IMR-90 (cell line): ENCODE measurements around the gene ODAD3. TPM values are rescaled to one million over a fixed set of nuclear protein-coding genes. Genes with fewer than 3 reads are reported as not detected.

Experiments
- ATAC-seq: fragments of 200-7000 bp; cut with Tn5 transposase; 2 replicates; pipeline ENCODE4 v1.9.1; 2020; ENCODE audit warnings: low read depth, mild to moderate bottlenecking, moderate library complexity
- BruUV-seq: library from RNA; stranded (reverse); fragments of 400-500 nt; replicated peaks from 2 replicates; lab custom pipeline; 2021; lab: Mats Ljungman, UMichigan
- CTCF ChIA-PET: fragments of 300-600 bp; formaldehyde crosslinking; extraction: SDS; loops from one replicate; lab custom pipeline; 2021; ENCODE audit warnings: antibody characterized with exemption; lab: Yijun Ruan, JAX
- POLR2A ChIA-PET: fragments of 300-600 bp; sonication (Branson Sonifier 250); formaldehyde crosslinking; loops from one replicate; lab custom pipeline; 2022; ENCODE audit warnings: antibody characterized with exemption; ENCODE audit not compliant: unreplicated experiment; lab: Charles Lee
- DNase-seq: peaks from one replicate; pipeline ENCODE4 v3.0.0; 2013
- H2AFZ ChIP-seq: replicated peaks from 2 replicates; pipeline ENCODE3; 2013; ENCODE audit warnings: low read length, mild to moderate bottlenecking; ENCODE audit not compliant: poor library complexity
- H2AK5ac ChIP-seq: 2 replicates; pipeline ENCODE4 v1.6.1; 2013; ENCODE audit warnings: low read depth, low read length, inconsistent platforms
- H2AK9ac ChIP-seq: replicated peaks from 2 replicates; pipeline ENCODE3; 2013; ENCODE audit warnings: mild to moderate bottlenecking, low read depth, low read length, moderate library complexity; ENCODE audit not compliant: poor library complexity
- H2BK120ac ChIP-seq: 2 replicates; pipeline ENCODE4 v1.6.1; 2013; ENCODE audit warnings: low read depth, low read length, inconsistent platforms
- H2BK15ac ChIP-seq: 3 replicates; pipeline ENCODE4 v1.6.1; 2013; ENCODE audit warnings: low read depth, low read length, inconsistent platforms
- H2BK20ac ChIP-seq: 2 replicates; pipeline ENCODE4 v1.6.1; 2013; ENCODE audit warnings: low read depth, mild to moderate bottlenecking, inconsistent platforms, low read length, moderate library complexity
- H2BK5ac ChIP-seq: 2 replicates; pipeline ENCODE4 v1.6.1; 2013; ENCODE audit warnings: mild to moderate bottlenecking, low read depth, low read length, inconsistent platforms; ENCODE audit not compliant: poor library complexity, severe bottlenecking
- H3K14ac ChIP-seq: replicated peaks from 2 replicates; pipeline ENCODE4 v1.6.1; 2013; ENCODE audit warnings: low read depth, low read length, inconsistent platforms
- H3K18ac ChIP-seq: 2 replicates; pipeline ENCODE4 v1.6.1; 2013; ENCODE audit warnings: low read depth, low read length, control low read depth
- H3K23ac ChIP-seq: 2 replicates; pipeline ENCODE4 v1.6.1; 2013; ENCODE audit warnings: low read depth, low read length, inconsistent platforms
- H3K27ac ChIP-seq: 2 replicates; pipeline ENCODE4 v1.5.1; 2013; ENCODE audit warnings: mild to moderate bottlenecking, control low read depth, low read length; ENCODE audit not compliant: insufficient read depth
- H3K27me3 ChIP-seq: 2 replicates; pipeline ENCODE4 v1.6.1; 2013; ENCODE audit warnings: low read length; ENCODE audit not compliant: control insufficient read depth, insufficient read depth
- H3K36me3 ChIP-seq: 2 replicates; pipeline ENCODE4 v1.6.1; 2013; ENCODE audit warnings: low read length, mixed read lengths; ENCODE audit not compliant: control insufficient read depth, insufficient read depth
- H3K4ac ChIP-seq: 2 replicates; pipeline ENCODE4 v1.6.1; 2013; ENCODE audit warnings: low read depth, low read length, inconsistent platforms
- H3K4me1 ChIP-seq: 2 replicates; pipeline ENCODE4 v1.6.1; 2013; ENCODE audit warnings: low read length, mixed read lengths; ENCODE audit not compliant: control insufficient read depth, insufficient read depth
- H3K4me2 ChIP-seq: 2 replicates; pipeline ENCODE4 v1.6.1; 2013; ENCODE audit warnings: low read depth, mild to moderate bottlenecking, control low read depth, low read length, moderate library complexity
- H3K4me3 ChIP-seq: 2 replicates; pipeline ENCODE4 v1.5.1; 2013; ENCODE audit warnings: low read depth, mild to moderate bottlenecking, control low read depth, low read length, moderate library complexity; ENCODE audit not compliant: insufficient read depth
- H3K56ac ChIP-seq: 2 replicates; pipeline ENCODE4 v1.6.1; 2013; ENCODE audit warnings: low read length, inconsistent platforms; ENCODE audit not compliant: insufficient read depth; ENCODE audit errors: extremely low read depth
- H3K79me1 ChIP-seq, 2 experiments: 2 replicates each; pipeline ENCODE4 v1.6.1; 2013; ENCODE audit warnings: low read length in 2 of 2, inconsistent platforms in 1 of 2, low read depth in 1 of 2
- H3K9ac ChIP-seq: 2 replicates; pipeline ENCODE4 v1.6.1; 2013; ENCODE audit warnings: low read depth, low read length, control low read depth
- H3K9me1 ChIP-seq: 2 replicates; pipeline ENCODE4 v1.6.1; 2013; ENCODE audit warnings: low read length, inconsistent platforms; ENCODE audit not compliant: insufficient read depth
- H3K9me3 ChIP-seq: 2 replicates; pipeline ENCODE4 v1.6.1; 2013; ENCODE audit warnings: low read length; ENCODE audit not compliant: control insufficient read depth, insufficient read depth
- H4K20me1 ChIP-seq: 2 replicates; pipeline ENCODE4 v1.6.1; 2013; ENCODE audit warnings: low read length, inconsistent platforms; ENCODE audit not compliant: insufficient read depth
- H4K5ac ChIP-seq: 2 replicates; pipeline ENCODE4 v1.6.1; 2013; ENCODE audit warnings: mild to moderate bottlenecking, low read depth, low read length, control low read depth
- H4K8ac ChIP-seq, 2 experiments: 2 replicates each; pipeline ENCODE4 v1.6.1; 2013; ENCODE audit warnings: low read depth in 2 of 2, low read length in 2 of 2, control low read depth in 1 of 2, inconsistent platforms in 1 of 2
- H4K91ac ChIP-seq: 2 replicates; pipeline ENCODE4 v1.6.1; 2013; ENCODE audit warnings: low read depth, low read length, inconsistent platforms; ENCODE audit not compliant: insufficient read depth
- BHLHE40 ChIP-seq: fragments of 150-350 bp; IDR thresholded peaks from 2 replicates; pipeline ENCODE4 v1.6.1; 2016; ENCODE audit warnings: mild to moderate bottlenecking, low read depth, low read length
- CHD1 ChIP-seq: IDR thresholded peaks from 2 replicates; pipeline ENCODE4 v1.6.1; 2012; ENCODE audit warnings: low read depth, low read length, improper control_type of control experiment
- FOS ChIP-seq: fragments of 150-350 bp; IDR thresholded peaks from 2 replicates; pipeline ENCODE4 v1.6.1; 2016; ENCODE audit warnings: low read depth, low read length
- MXI1 ChIP-seq: IDR thresholded peaks from 2 replicates; pipeline ENCODE4 v1.6.1; 2012; ENCODE audit warnings: low read depth, mild to moderate bottlenecking, low read length, moderate library complexity, borderline replicate concordance
- NFE2L2 ChIP-seq: fragments of 150-350 bp; IDR thresholded peaks from 2 replicates; pipeline ENCODE4 v1.6.1; 2016; ENCODE audit warnings: low read depth, mild to moderate bottlenecking, low read length
- POLR2A ChIP-seq: IDR thresholded peaks from 2 replicates; pipeline ENCODE4 v1.6.1; 2012; ENCODE audit warnings: mild to moderate bottlenecking, low read depth, low read length
- RFX5 ChIP-seq: IDR thresholded peaks from 2 replicates; pipeline ENCODE4 v1.8.0; 2012; ENCODE audit warnings: low read depth, mild to moderate bottlenecking, low read length, moderate library complexity
- USF2 ChIP-seq: fragments of 150-350 bp; IDR thresholded peaks from 2 replicates; pipeline ENCODE4 v1.6.1; 2017; ENCODE audit warnings: mild to moderate bottlenecking, antibody characterized with exemption, low read length, low read depth
- WGBS, 2 experiments: methylation state at CpG; one replicate each; pipeline versions ENCODE4 v1.1.5 to v1.1.7; 2013; ENCODE audit warnings: missing lambda C conversion rate in 2 of 2; ENCODE audit not compliant: insufficient read length in 1 of 2; ENCODE audit errors: extremely low coverage in 2 of 2; 5-methylcytosine and 5-hydroxymethylcytosine counted together
- dilution Hi-C: fragments of 300-500 bp; cut with HindIII; formaldehyde crosslinking; loops from one replicate; pipeline ENCODE4 v1.14.3; 2018; ENCODE audit warnings: low sequenced_read_pairs; ENCODE audit not compliant: unreplicated experiment
- in situ Hi-C: fragments of 300-500 bp; cut with MboI; formaldehyde crosslinking; loops from 3 replicates; pipeline ENCODE4 v1.14.3; 2019; ENCODE audit warnings: low sequenced_read_pairs, inconsistent platforms, mixed read lengths
- intact Hi-C: fragments of 100-400 bp; cut with micrococcal nuclease; formaldehyde crosslinking; loops from 2 replicates; pipeline ENCODE4 v1.10.0; 2022
- polyA plus RNA-seq, 3 experiments: library from polyadenylated mRNA; depleted of rRNA; stranded (reverse); fragments of >200 nt; gene quantifications; 2 replicates each; pipeline ENCODE4 v1.2.3, GENCODE V29; 2012; ENCODE audit warnings: low replicate concordance in 1 of 3
- total RNA-seq: library from RNA; depleted of rRNA; stranded (reverse); fragments of >200 nt; gene quantifications from 2 replicates; pipeline ENCODE4 v1.2.3, GENCODE V29; 2012

The ODAD3 gene
- total and polyA plus RNA-seq, 2 of the 4 experiments (the other 2 are of a cell fraction): under 0.01 to 0.44 TPM

- intact Hi-C loops: no loop called here
- POLR2A ChIA-PET: no interaction called here
Measured at GRCh38 chr19:11410682-11411081, 24.2 kb downstream of the ODAD3 start.

More at GRCh38 chr19:11410682-11411081, 24.2 kb downstream of the ODAD3 start:
- no peak overlapping the region for H2BK15ac ChIP-seq
- H3K18ac ChIP-seq: no peak overlapping the region
- no peak overlapping the region for H2BK5ac ChIP-seq
- in situ Hi-C loops: no loop called here
- peaks cover 2% of the 10 kb centered on the region for H3K27me3 ChIP-seq
- H3K4me3 ChIP-seq: no peak overlapping the region
- no peaks in the 10 kb centered on the region for H3K9me1 ChIP-seq
- no peak overlapping the region for H2BK120ac ChIP-seq
- H3K36me3 ChIP-seq: no peaks in the 10 kb centered on the region
- H3K9me3 ChIP-seq: no peaks in the 10 kb centered on the region
- no peaks in the 10 kb centered on the region for H3K4me1 ChIP-seq
- H4K5ac ChIP-seq: no peak overlapping the region
- no peak overlapping the region for H2BK20ac ChIP-seq
- WGBS, 2 experiments: 88% methylated on average over 1 of the region's 8 CpGs; no CpG with 5 or more reads in 1 of the 2 experiments
- no peaks in the 10 kb centered on the region for H3K79me1 ChIP-seq
- H2AK5ac ChIP-seq: no peak overlapping the region
- BruUV-seq: no TSS peak
- peak; percentile 46 for ATAC-seq
- H4K20me1 ChIP-seq: no peaks in the 10 kb centered on the region; the same call in 1 of the 2 replicates
- CTCF ChIA-PET: interaction anchor here (1.5 kb wide), 1 partner anchor 14 kb away, joined by 3 read pairs; no protein-coding TSS in a partner anchor
- no peak overlapping the region for H3K27ac ChIP-seq
- H4K91ac ChIP-seq: no peak overlapping the region
- H4K8ac ChIP-seq: no peak overlapping the region
- H3K56ac ChIP-seq: no peak overlapping the region
- no peak overlapping the region for H3K14ac ChIP-seq
- no peak overlapping the region for H3K9ac ChIP-seq
- H3K23ac ChIP-seq: no peak overlapping the region
- H2AFZ ChIP-seq: no peak overlapping the region
- TF ChIP-seq POLR2A (no peak), FOS (no peak), CHD1 (no peak), MXI1 (no peak), BHLHE40 (no peak), NFE2L2 (no peak), RFX5 (no peak), USF2 (no peak)
- H2AK9ac ChIP-seq: no peak overlapping the region
- no peak overlapping the region for H3K4ac ChIP-seq
- dilution Hi-C loops: no loop called here
- peak; percentile 37 for DNase-seq
- no peak overlapping the region for H3K4me2 ChIP-seq
